ENCODE data around the gene TNFSF15. TPM values are rescaled to one million over a fixed set of nuclear protein-coding genes. Genes with fewer than 3 reads are reported as not detected.
"Not testable (repeated sequence)": the region's sequence is repeated elsewhere in the genome, so short reads cannot be mapped to it uniquely, and the experiment has no call there.

The TNFSF15 gene
- total RNA-seq, 1 donor from 2014 or later, result 12.2 TPM

DNA sequence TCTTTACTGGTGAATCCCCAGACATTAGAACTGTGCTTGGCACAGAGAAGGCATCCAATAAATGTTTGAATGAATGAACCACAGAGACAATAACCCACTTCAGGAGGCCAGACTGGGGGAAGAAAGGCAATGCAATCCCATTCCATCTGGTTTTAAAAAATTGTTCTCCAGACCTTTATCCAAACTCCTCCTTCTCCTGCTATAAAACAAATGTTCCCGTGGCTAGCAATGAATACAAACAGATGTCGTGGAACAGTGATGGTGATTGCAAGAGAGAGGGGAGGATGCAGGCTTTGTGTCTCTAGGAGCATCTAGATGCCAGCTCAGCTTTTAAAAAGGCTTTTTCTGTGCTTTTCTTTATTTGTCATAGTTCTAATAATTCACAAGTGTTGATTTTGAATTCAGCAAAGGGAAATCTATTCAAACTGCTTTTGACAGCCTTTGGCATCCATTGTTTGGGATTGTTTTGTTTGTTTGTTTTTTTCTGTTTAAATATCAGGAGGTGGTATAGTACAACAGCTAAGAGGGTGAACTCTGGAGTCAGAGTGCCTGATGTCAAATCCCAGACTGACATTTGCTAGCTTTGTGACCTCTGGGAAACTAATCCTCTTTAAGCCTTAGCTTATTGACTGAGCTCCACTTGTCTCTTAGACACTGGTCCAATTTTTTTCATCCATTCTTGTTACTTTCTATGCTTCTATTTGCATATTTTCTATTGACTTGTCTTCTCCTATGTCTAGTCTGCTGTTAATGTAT is 59.1 kb downstream of the TNFSF15 start:
- Mint-ChIP-seq H3K4me3 (no peak overlapping the region), H3K9me3 (peaks cover 3% of the 10 kb centered on the region), H3K36me3 (no peaks in the 10 kb centered on the region), H3K27me3 (ENCODE audit: low read depth) (no peaks in the 10 kb centered on the region), H3K27ac (no peak overlapping the region), H3K4me1 (peaks cover 7% of the 10 kb centered on the region)
- TF ChIP-seq, protein P1, sequence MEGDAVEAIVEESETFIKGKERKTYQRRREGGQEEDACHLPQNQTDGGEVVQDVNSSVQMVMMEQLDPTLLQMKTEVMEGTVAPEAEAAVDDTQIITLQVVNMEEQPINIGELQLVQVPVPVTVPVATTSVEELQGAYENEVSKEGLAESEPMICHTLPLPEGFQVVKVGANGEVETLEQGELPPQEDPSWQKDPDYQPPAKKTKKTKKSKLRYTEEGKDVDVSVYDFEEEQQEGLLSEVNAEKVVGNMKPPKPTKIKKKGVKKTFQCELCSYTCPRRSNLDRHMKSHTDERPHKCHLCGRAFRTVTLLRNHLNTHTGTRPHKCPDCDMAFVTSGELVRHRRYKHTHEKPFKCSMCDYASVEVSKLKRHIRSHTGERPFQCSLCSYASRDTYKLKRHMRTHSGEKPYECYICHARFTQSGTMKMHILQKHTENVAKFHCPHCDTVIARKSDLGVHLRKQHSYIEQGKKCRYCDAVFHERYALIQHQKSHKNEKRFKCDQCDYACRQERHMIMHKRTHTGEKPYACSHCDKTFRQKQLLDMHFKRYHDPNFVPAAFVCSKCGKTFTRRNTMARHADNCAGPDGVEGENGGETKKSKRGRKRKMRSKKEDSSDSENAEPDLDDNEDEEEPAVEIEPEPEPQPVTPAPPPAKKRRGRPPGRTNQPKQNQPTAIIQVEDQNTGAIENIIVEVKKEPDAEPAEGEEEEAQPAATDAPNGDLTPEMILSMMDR (IDR thresholded peaks at IDR 0.05; ENCODE audit: unreplicated experiment), result no peak
- DNase-seq (ENCODE audit: low spot score in 2 of 2, unreplicated experiment in 2 of 2), result no peak

DNA sequence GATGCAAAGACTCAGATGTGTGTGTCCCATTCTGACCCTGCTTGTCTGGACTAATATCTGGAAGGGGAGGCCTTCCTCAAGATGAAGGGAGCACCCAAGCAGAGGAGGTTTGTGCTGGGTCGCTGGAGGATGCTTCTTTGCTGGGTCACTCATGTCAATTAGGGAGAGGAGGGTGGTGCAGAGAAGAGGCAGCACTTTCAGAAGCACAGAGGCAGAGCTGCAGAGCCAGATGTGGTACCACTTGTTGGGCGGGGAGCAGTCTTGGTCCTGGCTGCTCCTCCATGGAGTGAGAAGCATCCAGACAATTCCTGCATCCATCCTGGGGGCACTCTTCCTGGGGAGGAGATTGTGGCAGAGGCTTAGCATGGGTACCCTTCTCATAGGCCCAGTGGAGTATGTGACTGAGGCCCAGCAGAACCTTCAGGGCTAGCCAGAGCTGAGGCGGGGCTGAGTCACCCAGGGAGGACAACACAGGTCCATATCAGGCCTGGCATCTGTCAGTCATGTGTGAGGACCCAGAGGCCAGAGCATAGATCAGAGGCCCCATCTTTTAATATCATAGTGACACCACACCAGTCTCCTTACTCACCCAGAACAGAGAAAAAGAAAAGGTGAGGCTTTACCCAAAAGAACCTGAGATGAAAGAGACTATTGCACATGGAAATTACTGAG is 59.8 kb downstream of the TNFSF15 start:
- Mint-ChIP-seq H3K4me3 (no peak overlapping the region), H3K4me1 (peaks cover 7% of the 10 kb centered on the region), H3K27ac (no peak overlapping the region), H3K27me3 (ENCODE audit: low read depth) (no peaks in the 10 kb centered on the region), H3K9me3 (peaks cover 3% of the 10 kb centered on the region), H3K36me3 (no peaks in the 10 kb centered on the region)
- TF ChIP-seq, protein P1 (IDR thresholded peaks at IDR 0.05; ENCODE audit: unreplicated experiment), result no peak
- no peak for DNase-seq (ENCODE audit: low spot score in 2 of 2, unreplicated experiment in 2 of 2)

DNA sequence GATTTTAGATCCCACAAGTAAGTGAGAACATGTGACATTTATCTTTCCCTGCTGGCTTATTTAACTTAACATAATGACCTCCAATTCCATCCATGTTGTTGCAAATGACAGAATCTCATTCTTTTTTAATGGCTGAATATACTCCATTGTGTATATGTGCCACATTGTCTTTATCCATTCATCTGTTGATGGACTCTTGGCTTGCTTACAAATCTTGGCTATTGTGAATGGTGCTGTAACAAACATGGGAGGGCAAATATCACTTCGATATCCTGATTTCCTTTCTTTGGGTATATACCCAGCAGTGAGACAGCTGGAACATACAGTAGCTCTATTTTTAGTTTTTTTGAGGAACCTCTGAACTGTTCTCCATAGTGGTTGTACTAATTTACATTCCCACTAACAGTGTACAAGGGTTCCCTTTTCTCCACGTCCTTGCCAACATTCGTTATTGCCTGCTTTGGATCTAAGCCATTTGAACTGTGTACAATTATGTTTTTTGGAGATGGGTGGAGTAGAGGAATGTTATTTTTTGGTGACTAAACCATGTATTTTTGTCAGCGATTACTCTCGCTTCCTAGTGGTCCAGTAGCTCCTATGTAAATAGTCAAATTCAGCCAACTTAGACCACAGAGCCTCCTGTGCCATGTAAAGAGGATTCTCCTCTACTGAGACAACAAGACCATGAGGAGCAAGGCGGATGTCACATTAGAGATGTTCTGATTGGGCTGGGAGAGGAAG is 60.6 kb downstream of the TNFSF15 start:
- H3K27ac Mint-ChIP-seq, result no peak overlapping the region

DNA sequence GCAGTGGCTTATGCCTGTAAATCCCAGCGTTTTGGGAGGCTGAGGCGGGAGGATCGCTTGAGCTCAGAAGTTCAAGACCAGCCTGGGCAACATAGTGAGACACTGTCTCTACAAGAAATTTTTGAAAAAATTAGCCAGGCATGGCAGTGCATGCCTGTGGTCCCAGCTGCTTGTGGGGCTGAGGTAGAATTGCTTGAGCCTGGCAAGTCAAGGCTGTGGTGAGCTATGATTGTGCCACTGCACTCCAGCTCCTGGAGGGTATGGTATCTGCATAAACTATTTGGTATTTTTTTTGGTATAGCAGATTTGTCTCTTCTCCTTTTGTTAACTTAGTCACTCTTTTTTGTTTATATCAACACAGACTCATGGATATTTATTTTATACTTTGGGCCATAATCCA is 62.4 kb downstream of the TNFSF15 start:
- Mint-ChIP-seq H3K36me3 (no peaks in the 10 kb centered on the region), H3K4me1 (peaks cover 9% of the 10 kb centered on the region), H3K9me3 (no peaks in the 10 kb centered on the region), H3K27ac (no peak overlapping the region), H3K4me3 (no peak overlapping the region), H3K27me3 (ENCODE audit: low read depth) (no peaks in the 10 kb centered on the region)
- no peak for DNase-seq (ENCODE audit: low spot score in 2 of 2, unreplicated experiment in 2 of 2)
- TF ChIP-seq, protein P1 (IDR thresholded peaks at IDR 0.05; ENCODE audit: unreplicated experiment), result no peak

More for the DNA sequence above, 60.6 kb downstream of the TNFSF15 start:
- Mint-ChIP-seq H3K36me3 (no peaks in the 10 kb centered on the region), H3K4me1 (peaks cover 7% of the 10 kb centered on the region), H3K4me3 (no peak overlapping the region), H3K27me3 (ENCODE audit: low read depth) (no peaks in the 10 kb centered on the region), H3K9me3 (no peaks in the 10 kb centered on the region)
- TF ChIP-seq, protein P1 (IDR thresholded peaks at IDR 0.05; ENCODE audit: unreplicated experiment), result no peak
- no peak for DNase-seq (ENCODE audit: low spot score in 2 of 2, unreplicated experiment in 2 of 2)

DNA sequence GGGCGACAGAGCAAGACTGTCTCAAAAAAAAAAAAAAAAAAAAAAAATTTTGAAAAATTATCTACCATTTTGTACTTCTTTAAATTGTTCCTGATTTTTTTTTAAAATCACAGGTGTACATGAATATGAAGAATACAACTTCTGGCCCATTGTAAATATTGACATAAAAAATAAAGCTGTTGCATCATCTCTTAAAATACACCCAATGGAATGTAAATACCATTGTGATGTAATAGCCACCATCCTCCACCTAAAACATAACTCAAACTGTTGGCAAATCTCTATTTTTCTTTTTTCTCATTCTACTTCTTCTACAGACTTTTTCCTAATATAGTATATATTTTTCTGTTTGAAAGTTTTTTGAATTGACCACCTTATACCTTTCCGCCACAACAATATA is 62.9 kb downstream of the TNFSF15 start:
- DNase-seq (ENCODE audit: low spot score in 2 of 2, unreplicated experiment in 2 of 2), result no peak

DNA sequence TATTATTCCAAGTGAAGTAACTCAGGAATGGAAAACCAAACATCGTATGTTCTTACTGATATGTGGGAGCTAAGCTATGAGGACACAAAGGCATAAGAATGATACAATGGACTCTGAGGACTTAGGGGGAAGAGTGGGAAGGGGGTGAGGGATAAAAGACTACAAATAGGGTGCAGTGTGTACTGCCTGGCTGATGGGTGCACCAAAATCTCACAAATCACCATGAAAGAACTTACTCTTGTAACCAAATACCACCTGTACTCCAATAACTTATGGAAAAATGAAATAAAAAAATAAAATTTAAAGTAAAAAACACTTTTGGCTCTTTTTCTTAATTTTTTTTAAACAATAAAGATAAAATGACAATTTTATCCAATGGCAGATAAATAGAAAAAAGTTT is 64.3 kb downstream of the TNFSF15 start:
- H3K4me1 Mint-ChIP-seq; DNase-seq (ENCODE audit: low spot score in 2 of 2, unreplicated experiment in 2 of 2); H3K27ac Mint-ChIP-seq; H3K36me3 Mint-ChIP-seq; H3K9me3 Mint-ChIP-seq; H3K27me3 Mint-ChIP-seq (ENCODE audit: low read depth); H3K4me3 Mint-ChIP-seq: not testable (repeated sequence)

More for the DNA sequence above, 62.9 kb downstream of the TNFSF15 start:
- Mint-ChIP-seq H3K27ac (no peak overlapping the region), H3K27me3 (ENCODE audit: low read depth) (no peaks in the 10 kb centered on the region), H3K36me3 (no peaks in the 10 kb centered on the region), H3K4me1 (peaks cover 9% of the 10 kb centered on the region), H3K4me3 (no peak overlapping the region), H3K9me3 (no peaks in the 10 kb centered on the region)
- TF ChIP-seq, protein P1 (IDR thresholded peaks at IDR 0.05; ENCODE audit: unreplicated experiment), result no peak
